Hematopoietic multipotent progenitor cell treated with erythropoietin and hydrocortisone succinate and interleukin-3 and kit ligand, for 8 days (in vitro differentiated cells): ENCODE results near the gene NKX6-2.
"Not testable (repeated sequence)": the region's sequence is repeated elsewhere in the genome, so short reads cannot be mapped to it uniquely, and the experiment has no call there.

Experiments
- DNase-seq: peaks from one replicate; pipeline ENCODE4 v3.0.0-alpha.2; 2015

Gene NKX6-2

GRCh38 chr10:132777441-132777840 lies 8.5 kb downstream of the NKX6-2 start:
- no peak for DNase-seq

- no peak for DNase-seq
Observed at GRCh38 chr10:132776821-132777220, 9.1 kb downstream of the NKX6-2 start.

GRCh38 chr10:132776186-132776585 lies 9.8 kb downstream of the NKX6-2 start:
- no peak for DNase-seq

GRCh38 chr10:132774902-132775863 lies 10.8 kb downstream of the NKX6-2 start:
- no peak for DNase-seq

- DNase-seq: no peak
Observed at GRCh38 chr10:132774181-132774901, 11.6 kb downstream of the NKX6-2 start.

- not testable (repeated sequence) for DNase-seq
Observed at GRCh38 chr10:132772816-132773215, 13.1 kb downstream of the NKX6-2 start.

- DNase-seq: no peak
Observed at GRCh38 chr10:132770061-132771021, 15.6 kb downstream of the NKX6-2 start.

- no peak for DNase-seq
Observed at GRCh38 chr10:132768346-132769248, 17.4 kb downstream of the NKX6-2 start.

GRCh38 chr10:132766291-132766690 lies 19.7 kb downstream of the NKX6-2 start:
- DNase-seq: no peak

- no peak for DNase-seq
Observed at GRCh38 chr10:132765435-132765834, 20.5 kb downstream of the NKX6-2 start.

- no peak for DNase-seq
Observed at GRCh38 chr10:132764108-132764507, 21.8 kb downstream of the NKX6-2 start.

- DNase-seq: no peak
Observed at GRCh38 chr10:132763545-132763944, 22.4 kb downstream of the NKX6-2 start.

- no peak for DNase-seq
Observed at GRCh38 chr10:132762267-132762666, 23.7 kb downstream of the NKX6-2 start.

GRCh38 chr10:132761395-132762060 lies 24.4 kb downstream of the NKX6-2 start:
- no peak for DNase-seq

- DNase-seq: no peak
Observed at GRCh38 chr10:132758865-132759264, 27.1 kb downstream of the NKX6-2 start.

- DNase-seq: no peak
Observed at GRCh38 chr10:132757171-132757570, 28.8 kb downstream of the NKX6-2 start.

GRCh38 chr10:132756591-132756990 lies 29.4 kb downstream of the NKX6-2 start:
- no peak for DNase-seq

GRCh38 chr10:132755166-132755711 lies 30.7 kb downstream of the NKX6-2 start:
- no peak for DNase-seq

GRCh38 chr10:132754071-132754470 lies 31.9 kb downstream of the NKX6-2 start:
- DNase-seq: no peak

GRCh38 chr10:132753596-132753995 lies 32.4 kb downstream of the NKX6-2 start:
- no peak for DNase-seq

- no peak for DNase-seq
Observed at GRCh38 chr10:132752961-132753360, 33.0 kb downstream of the NKX6-2 start.
